22Rv1 (cell line): Measurements from ENCODE around the gene MTHFD1.

Source experiments
- ZFX ChIP-seq: fragments of 450-650 bp; IDR thresholded peaks from 2 replicates; pipeline ENCODE4 v1.6.1; 2017; ENCODE audit warnings: antibody characterized with exemption, borderline replicate concordance
- TF ChIP-seq, protein P1 (sequence below): fragments of 450-650 bp; IDR thresholded peaks from 2 replicates; pipeline ENCODE4 v1.5.1; 2017; ENCODE audit warnings: mild to moderate bottlenecking

DNA sequence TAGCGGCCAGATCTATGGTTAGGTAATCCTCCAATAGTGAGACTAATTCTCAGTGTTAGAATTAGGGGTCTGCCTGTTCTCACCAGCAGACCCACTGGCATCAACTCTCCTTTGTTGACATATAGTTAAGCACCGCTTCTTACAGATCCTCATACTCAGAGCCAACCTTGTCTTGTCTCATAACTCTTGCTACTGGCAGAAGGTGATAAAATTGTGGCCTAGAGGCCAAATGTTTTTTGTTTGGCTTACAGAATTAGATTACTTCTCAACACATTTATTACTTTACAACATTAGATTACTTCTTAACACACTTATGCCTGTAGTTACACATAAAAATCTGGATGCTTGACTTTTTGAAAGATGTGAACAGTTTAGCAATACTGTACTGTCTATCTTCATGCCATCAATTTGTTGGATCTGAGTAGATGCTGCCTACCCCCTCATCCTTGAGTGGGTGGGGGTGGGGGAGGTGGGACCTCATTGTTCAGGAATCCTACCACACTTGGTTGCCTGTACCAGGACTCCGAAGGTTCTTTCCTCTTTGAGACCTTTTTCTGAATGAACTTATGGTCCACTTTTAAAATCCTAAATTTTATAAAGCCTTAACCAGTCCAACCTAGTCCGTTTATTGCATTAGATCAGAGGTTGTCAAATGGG is 7.0 kb downstream of the MTHFD1 start:
- TF ChIP-seq, protein P1, sequence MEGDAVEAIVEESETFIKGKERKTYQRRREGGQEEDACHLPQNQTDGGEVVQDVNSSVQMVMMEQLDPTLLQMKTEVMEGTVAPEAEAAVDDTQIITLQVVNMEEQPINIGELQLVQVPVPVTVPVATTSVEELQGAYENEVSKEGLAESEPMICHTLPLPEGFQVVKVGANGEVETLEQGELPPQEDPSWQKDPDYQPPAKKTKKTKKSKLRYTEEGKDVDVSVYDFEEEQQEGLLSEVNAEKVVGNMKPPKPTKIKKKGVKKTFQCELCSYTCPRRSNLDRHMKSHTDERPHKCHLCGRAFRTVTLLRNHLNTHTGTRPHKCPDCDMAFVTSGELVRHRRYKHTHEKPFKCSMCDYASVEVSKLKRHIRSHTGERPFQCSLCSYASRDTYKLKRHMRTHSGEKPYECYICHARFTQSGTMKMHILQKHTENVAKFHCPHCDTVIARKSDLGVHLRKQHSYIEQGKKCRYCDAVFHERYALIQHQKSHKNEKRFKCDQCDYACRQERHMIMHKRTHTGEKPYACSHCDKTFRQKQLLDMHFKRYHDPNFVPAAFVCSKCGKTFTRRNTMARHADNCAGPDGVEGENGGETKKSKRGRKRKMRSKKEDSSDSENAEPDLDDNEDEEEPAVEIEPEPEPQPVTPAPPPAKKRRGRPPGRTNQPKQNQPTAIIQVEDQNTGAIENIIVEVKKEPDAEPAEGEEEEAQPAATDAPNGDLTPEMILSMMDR, result no peak
- TF ChIP-seq ZFX, result no peak
